Keratinocyte (primary cell): ENCODE results near the gene OR5B17. TPM values are rescaled to one million over a fixed set of nuclear protein-coding genes. Genes with fewer than 3 reads are reported as not detected.

Experiments used
- DNase-seq: peaks from one replicate; pipeline ENCODE4 v3.0.0-alpha.2; 2011; ENCODE audit warnings: low read depth, missing footprints, low spot score
- FAIRE-seq: peaks from 2 replicates; lab custom pipeline; 2011; peaks lifted over from hg19 to GRCh38; lab: Jason Lieb, UNC
- H2AFZ ChIP-seq: 2 replicates; pipeline ENCODE4 v1.6.0; 2012; ENCODE audit warnings: low read length, control low read depth, inconsistent platforms; ENCODE audit not compliant: control insufficient read depth
- H3K27ac ChIP-seq: 2 replicates; pipeline ENCODE4 v1.5.1; 2011; ENCODE audit warnings: low read length; ENCODE audit not compliant: control insufficient read depth, insufficient read depth
- H3K27me3 ChIP-seq: 3 replicates; pipeline ENCODE4 v1.6.0; 2011; ENCODE audit warnings: low read length; ENCODE audit not compliant: control insufficient read depth, insufficient read depth; ENCODE audit errors: extremely low read depth
- H3K36me3 ChIP-seq, 2 experiments: 2 replicates in 1 of 2; 3 replicates in 1 of 2; pipeline ENCODE4 v1.5.1; 2011; ENCODE audit warnings: low read length in 2 of 2, mild to moderate bottlenecking in 1 of 2; ENCODE audit not compliant: control insufficient read depth in 2 of 2, insufficient read depth in 2 of 2; ENCODE audit errors: extremely low read depth in 1 of 2
- H3K4me1 ChIP-seq: 3 replicates; pipeline ENCODE4 v1.5.1; 2011; ENCODE audit warnings: low read length; ENCODE audit not compliant: control insufficient read depth, insufficient read depth; ENCODE audit errors: extremely low read depth
- H3K4me2 ChIP-seq: 3 replicates; pipeline ENCODE4 v1.6.0; 2011; ENCODE audit warnings: low read depth, low read length; ENCODE audit not compliant: control insufficient read depth, insufficient read depth; ENCODE audit errors: extremely low read depth
- H3K4me3 ChIP-seq, 3 experiments: fragments of 200-600 bp in 1 of 3; sonication (generic) in 1 of 3; 2 replicates in 2 of 3; 3 replicates in 1 of 3; pipeline ENCODE4 v1.5.1; 2011 to 2016; ENCODE audit warnings: low read length in 3 of 3, mild to moderate bottlenecking in 3 of 3, control low read depth in 2 of 3, inconsistent platforms in 1 of 3, low read depth in 1 of 3, mixed read lengths in 1 of 3, mixed run types in 1 of 3, moderate library complexity in 1 of 3; ENCODE audit not compliant: control insufficient read depth in 2 of 3, insufficient read depth in 2 of 3; ENCODE audit errors: extremely low read depth in 1 of 3
- H3K79me2 ChIP-seq: 2 replicates; pipeline ENCODE4 v1.6.0; 2012; ENCODE audit warnings: low read length; ENCODE audit not compliant: control insufficient read depth, insufficient read depth
- H3K9ac ChIP-seq: 3 replicates; pipeline ENCODE4 v1.6.0; 2011; ENCODE audit warnings: low read length; ENCODE audit not compliant: control insufficient read depth, insufficient read depth; ENCODE audit errors: extremely low read depth
- H3K9me1 ChIP-seq: 3 replicates; pipeline ENCODE4 v1.6.0; 2011; ENCODE audit warnings: low read length; ENCODE audit not compliant: control insufficient read depth, insufficient read depth; ENCODE audit errors: extremely low read depth
- H3K9me3 ChIP-seq: 2 replicates; pipeline ENCODE4 v1.5.1; 2012; ENCODE audit warnings: low read depth, low read length; ENCODE audit not compliant: control insufficient read depth
- H4K20me1 ChIP-seq: 3 replicates; pipeline ENCODE4 v1.6.0; 2011; ENCODE audit warnings: low read length; ENCODE audit not compliant: control insufficient read depth, insufficient read depth; ENCODE audit errors: extremely low read depth
- CTCF ChIP-seq, 3 experiments: IDR thresholded peaks in 1 of 3; conservative IDR thresholded peaks in 1 of 3; optimal IDR thresholded peaks in 1 of 3; 2 replicates in 2 of 3; 3 replicates in 1 of 3; pipeline versions ENCODE3 to v1.5.1; 2011; ENCODE audit warnings: low read length in 3 of 3, mild to moderate bottlenecking in 3 of 3, moderate library complexity in 2 of 3, control low read depth in 1 of 3, inconsistent platforms in 1 of 3; ENCODE audit not compliant: insufficient read depth in 2 of 3; ENCODE audit errors: extremely low read depth in 1 of 3
- EZH2 ChIP-seq: IDR thresholded peaks from one replicate; pipeline ENCODE4 v1.6.1; 2012; ENCODE audit warnings: inconsistent platforms, mild to moderate bottlenecking, low read length, moderate library complexity
- dilution Hi-C: fragments of 300-500 bp; cut with MboI; formaldehyde crosslinking; loops from one replicate; pipeline ENCODE4 v1.7.0; 2020; ENCODE audit warnings: low sequenced_read_pairs; ENCODE audit not compliant: extremely low pct_ligation_motif_present
- polyA plus RNA-seq, 5 experiments: library from polyadenylated mRNA; depleted of rRNA in 3 of 5; stranded (reverse) in 3 of 5; stranded (forward) in 1 of 5; unstranded in 1 of 5; fragments of >200 nt; gene quantifications; 1 replicate in 1 of 5; 2 replicates in 3 of 5; 3 replicates in 1 of 5; pipeline versions ENCODE4 v1.2.1 to v1.2.3, GENCODE V29; 2011 to 2012; ENCODE audit warnings: missing spikeins in 2 of 5, low read depth in 1 of 5, low replicate concordance in 1 of 5

Gene OR5B17
- polyA plus RNA-seq, 1 donor (not counting 4 experiments of a cell fraction or from before 2014, with no cell fraction given) = not detected

GRCh38 chr11:58395581-58395980 is 36.7 kb upstream of the OR5B17 start:
- FAIRE-seq (no peak), DNase-seq (no peak)
- no peaks in the 10 kb centered on the region for H4K20me1 ChIP-seq
- H3K4me1 ChIP-seq = peaks cover 24% of the 10 kb centered on the region
- H3K9me1 ChIP-seq = no peaks in the 10 kb centered on the region
- H3K79me2 ChIP-seq = no peaks in the 10 kb centered on the region
- no peak overlapping the region for H3K4me3 ChIP-seq
- H3K4me2 ChIP-seq = no peak overlapping the region
- no peaks in the 10 kb centered on the region for H3K27me3 ChIP-seq
- peaks cover 5% of the 10 kb centered on the region for H3K9me3 ChIP-seq
- no peak overlapping the region for H3K9ac ChIP-seq
- H3K27ac ChIP-seq = peak overlapping the region; percentile 41
- TF ChIP-seq EZH2 (no peak), CTCF (optimal IDR thresholded peaks at IDR 0.05 in 1 of 3, IDR thresholded peaks at IDR 0.05 in 1 of 3, conservative IDR thresholded peaks at IDR 0.05 in 1 of 3; ENCODE audit: extremely low read depth in 1 of 3, insufficient read depth in 2 of 3, low read length in 3 of 3) (no peak)
- no peaks in the 10 kb centered on the region for H3K36me3 ChIP-seq
- dilution Hi-C loops = no loop called here
- no peak overlapping the region for H2AFZ ChIP-seq

GRCh38 chr11:58394195-58394594 is 35.3 kb upstream of the OR5B17 start:
- peak; percentile 43 for FAIRE-seq
- no peaks in the 10 kb centered on the region for H3K79me2 ChIP-seq
- peaks cover 24% of the 10 kb centered on the region for H3K4me1 ChIP-seq

More at GRCh38 chr11:58394195-58394594, 35.3 kb upstream of the OR5B17 start:
- H3K27ac ChIP-seq = no peak overlapping the region
- H3K4me3 ChIP-seq = no peak overlapping the region
- peak overlapping the region; percentile 29 for H3K4me2 ChIP-seq
- peaks cover 5% of the 10 kb centered on the region for H3K9me3 ChIP-seq
- H3K27me3 ChIP-seq = no peaks in the 10 kb centered on the region
- no peaks in the 10 kb centered on the region for H4K20me1 ChIP-seq
- H3K36me3 ChIP-seq = no peaks in the 10 kb centered on the region
- no peak overlapping the region for H2AFZ ChIP-seq
- dilution Hi-C loops = no loop called here
- H3K9me1 ChIP-seq = no peaks in the 10 kb centered on the region
- peak; percentile 54 for DNase-seq
- no peak overlapping the region for H3K9ac ChIP-seq
- no peak for TF ChIP-seq CTCF (optimal IDR thresholded peaks at IDR 0.05 in 1 of 3, IDR thresholded peaks at IDR 0.05 in 1 of 3, conservative IDR thresholded peaks at IDR 0.05 in 1 of 3; ENCODE audit: extremely low read depth in 1 of 3, insufficient read depth in 2 of 3, low read length in 3 of 3)
- no peak for TF ChIP-seq EZH2
